ENCODE measurements around the gene OR51B2.

The OR51B2 gene

GRCh38 chr11:5288108-5288905 lies 35.8 kb downstream of the OR51B2 start:
- H3K4me3 ChIP-seq (ENCODE audit: low read length) = no peak overlapping the region
- DNase-seq (ENCODE audit: low read depth) = peak; percentile 56
- TF ChIP-seq CTCF (IDR thresholded peaks at IDR 0.05; ENCODE audit: insufficient read depth, low read depth, low read length, missing control alignments) = no peak

- DNase-seq (ENCODE audit: low read depth) = no peak
- TF ChIP-seq CTCF (IDR thresholded peaks at IDR 0.05; ENCODE audit: insufficient read depth, low read depth, low read length, missing control alignments) = no peak
Measured at GRCh38 chr11:5286901-5287300, 37.2 kb downstream of the OR51B2 start.

GRCh38 chr11:5286351-5286750 lies 37.7 kb downstream of the OR51B2 start:
- DNase-seq (ENCODE audit: low read depth) = no peak
- TF ChIP-seq CTCF (IDR thresholded peaks at IDR 0.05; ENCODE audit: insufficient read depth, low read depth, low read length, missing control alignments) = no peak
- H3K4me3 ChIP-seq (ENCODE audit: low read length) = no peak overlapping the region

More at GRCh38 chr11:5286901-5287300, 37.2 kb downstream of the OR51B2 start:
- no peak overlapping the region for H3K4me3 ChIP-seq (ENCODE audit: low read length)

- DNase-seq (ENCODE audit: low read depth) = peak; percentile 93
- no peak overlapping the region for H3K4me3 ChIP-seq (ENCODE audit: low read length)
- TF ChIP-seq CTCF (IDR thresholded peaks at IDR 0.05; ENCODE audit: insufficient read depth, low read depth, low read length, missing control alignments) = no peak
Measured at GRCh38 chr11:5285703-5286340, 38.3 kb downstream of the OR51B2 start.

GRCh38 chr11:5284637-5285036 lies 39.5 kb downstream of the OR51B2 start:
- no peak for TF ChIP-seq CTCF (IDR thresholded peaks at IDR 0.05; ENCODE audit: insufficient read depth, low read depth, low read length, missing control alignments)
- no peak overlapping the region for H3K4me3 ChIP-seq (ENCODE audit: low read length)
- DNase-seq (ENCODE audit: low read depth) = no peak

GRCh38 chr11:5283882-5284281 lies 40.2 kb downstream of the OR51B2 start:
- no peak overlapping the region for H3K4me3 ChIP-seq (ENCODE audit: low read length)
- DNase-seq (ENCODE audit: low read depth) = no peak
- no peak for TF ChIP-seq CTCF (IDR thresholded peaks at IDR 0.05; ENCODE audit: insufficient read depth, low read depth, low read length, missing control alignments)
